Right lobe of liver (tissue), 6 donors: Measurements from ENCODE around the gene EFNA4. TPM values are rescaled to one million over a fixed set of nuclear protein-coding genes. Genes with fewer than 3 reads are reported as not detected.
A peak's percentile ranks its signal among the peaks of the same experiment; 100 is the strongest.

ENCODE experiments used
- ATAC-seq, 4 donors: fragments of 200-7000 bp; cut with Tn5 transposase; one replicate each; pipeline ENCODE4 v1.9.1; 2020; ENCODE audit warnings: mild to moderate bottlenecking in 4 of 4, moderate library complexity in 4 of 4
- DNase-seq, 3 donors: peaks; one replicate each; pipeline ENCODE4 v3.0.0-alpha.2; 2020
- H3K27ac ChIP-seq, 3 donors: fragments of 200-600 bp; one replicate each; pipeline ENCODE4 v1.8.0; 2022
- H3K27me3 ChIP-seq, 2 donors: fragments of 200-600 bp; one replicate each; pipeline ENCODE4 v1.8.0; 2022
- H3K36me3 ChIP-seq, 4 donors: fragments of 200-600 bp; sonication (generic) in 1 of 4; one replicate each; pipeline versions ENCODE4 v1.5.1 to v1.8.0; 2017 to 2022; ENCODE audit warnings: control low read depth in 1 of 4
- H3K4me1 ChIP-seq, 4 donors: fragments of 200-600 bp; sonication (generic) in 1 of 4; one replicate each; pipeline versions ENCODE4 v1.5.1 to v1.8.0; 2017 to 2022; ENCODE audit warnings: control low read depth in 1 of 4
- H3K4me3 ChIP-seq, 3 donors: fragments of 200-600 bp; one replicate each; pipeline ENCODE4 v1.8.0; 2022
- H3K9me3 ChIP-seq, 4 donors: fragments of 200-600 bp; sonication (generic) in 1 of 4; one replicate each; pipeline versions ENCODE4 v1.5.1 to v1.8.0; 2017 to 2022; ENCODE audit warnings: control low read depth in 1 of 4
- CTCF ChIP-seq, 4 donors: fragments of 200-600 bp in 3 of 4; fragments of 450-650 bp in 1 of 4; IDR thresholded peaks; one replicate each; pipeline versions ENCODE4 v1.5.1 to v1.8.0; 2016 to 2022; ENCODE audit warnings: antibody characterized with exemption in 4 of 4, mild to moderate bottlenecking in 2 of 4
- POLR2A ChIP-seq: fragments of 450-650 bp; IDR thresholded peaks from one replicate; pipeline ENCODE4 v1.6.1; 2017; ENCODE audit warnings: antibody characterized with exemption, mild to moderate bottlenecking
- WGBS: methylation state at CpG from one replicate; pipeline ENCODE4 v1.1.6; 2018; ENCODE audit warnings: low coverage, low lambda C conversion rate; ENCODE audit not compliant: insufficient coverage; ENCODE audit errors: missing lambda C conversion rate; 5-methylcytosine and 5-hydroxymethylcytosine counted together
- intact Hi-C, 2 donors: fragments of 100-400 bp; cut with DNase I; formaldehyde crosslinking; loops; one replicate each; pipeline versions ENCODE4 v1.11.2 to v1.14.1; 2022
- long read RNA-seq: library from polyadenylated mRNA; unstranded; transcript quantifications from one replicate; pipeline ENCODE4 v2.0.0, GENCODE V29; 2019
- total RNA-seq, 6 experiments: library from RNA; depleted of rRNA in 2 of 6; stranded (reverse); fragments of >200 nt in 2 of 6; fragmentation: NEBNext Ultra II Directional in 3 of 6; extraction: Animal tissue kit (Norgen Biotek cat#: 25700) in 3 of 6; gene quantifications; one replicate each; pipeline versions ENCODE4 v1.1.0 to v1.2.4, GENCODE V29; 2016 to 2023
- donor health status: DM: no; HTN: yes; CAD: no.
- donor health status: DM: no; HTN: no; CAD: no.
- donor health status: DM: no; HTN: no; CAD: no.
- donor health status: DM: no; HTN: yes; CAD: no.
- donor health status: DM: no; HTN: yes; CAD: no.

Gene EFNA4
- 1 to 10 TPM; 2.3 to 6.4 (median 3.0) TPM for total RNA-seq
- long read RNA-seq, partial matches to known transcripts = 1 of 2 reads
- long read RNA-seq, other reads (novel, unspliced or antisense) = 0 of 2 reads

GRCh38 chr1:155063550-155064110 lies at the start of gene EFNA4:
Gene EFNA4 (plus strand): TSS chr1:155063740. CDS start chr1:155063824, 84 bp downstream.
- Histone ChIP-seq H3K4me3 (peak within 1 kb of the TSS; percentile 70 to 92 (median 75)), H3K36me3 (no peaks in the 10 kb centered on the region), H3K4me1 (peaks cover 0 to 27% (median 14%) of the 10 kb centered on the region in 4 donors), H3K27ac (peak within 1 kb of the TSS; percentile 20 to 65 (median 53)), H3K9me3 (no peaks in the 10 kb centered on the region), H3K27me3 (no peaks in the 10 kb centered on the region)
- DNase-seq (peak; percentile 84 to 91 (median 88)), ATAC-seq (peak; percentile 85 to 91 (median 89))
- intact Hi-C loops = no loop called here
- 0% methylated on average over 15 of the region's 57 CpGs for WGBS
- TF ChIP-seq CTCF (IDR thresholded peaks at IDR 0.05) (no peak), POLR2A (peak; percentile 60)

- H3K4me3 ChIP-seq = no peak overlapping the region
- peaks cover 0 to 21% (median 13%) of the 10 kb centered on the region in 4 donors for H3K36me3 ChIP-seq
- no peaks in the 10 kb centered on the region for H3K9me3 ChIP-seq
- peaks cover 0 to 42% (median 14%) of the 10 kb centered on the region in 4 donors for H3K4me1 ChIP-seq
- H3K27ac ChIP-seq = no peak overlapping the region
- peak in 1 of 3 donors; percentile 19 for DNase-seq
- WGBS = 60% methylated on average over 2 of the region's 31 CpGs
- H3K27me3 ChIP-seq = no peaks in the 10 kb centered on the region
- TF ChIP-seq POLR2A = no peak
- TF ChIP-seq CTCF (IDR thresholded peaks at IDR 0.05) = no peak
- intact Hi-C loops = no loop called here
- no peak for ATAC-seq
Measured at GRCh38 chr1:155014709-155015508, 48.6 kb upstream of the EFNA4 start.

GRCh38 chr1:155015527-155016230 lies 47.9 kb upstream of the EFNA4 start:
- Histone ChIP-seq H3K4me1 (peaks cover 0 to 36% (median 14%) of the 10 kb centered on the region in 4 donors), H3K36me3 (peaks cover 0 to 21% (median 13%) of the 10 kb centered on the region in 4 donors)

More at GRCh38 chr1:155015527-155016230, 47.9 kb upstream of the EFNA4 start:
- H3K27ac ChIP-seq = no peak overlapping the region
- intact Hi-C loops = no loop called here
- no peak for TF ChIP-seq POLR2A
- TF ChIP-seq CTCF (IDR thresholded peaks at IDR 0.05) = no peak
- no peak overlapping the region for H3K4me3 ChIP-seq
- no peak for ATAC-seq
- 76% methylated on average over 9 of the region's 16 CpGs for WGBS
- DNase-seq = peak in 1 of 3 donors; percentile 24
- no peaks in the 10 kb centered on the region for H3K27me3 ChIP-seq
- no peaks in the 10 kb centered on the region for H3K9me3 ChIP-seq
